Endothelial cell (in vitro differentiated cells): ENCODE data around the gene IVNS1ABP. TPM values are rescaled to one million over a fixed set of nuclear protein-coding genes. Genes with fewer than 3 reads are reported as not detected.

Source experiments
- DNase-seq: peaks from one replicate; pipeline ENCODE4 v3.0.0; 2021; ENCODE audit warnings: low spot score
- H3K27ac Mint-ChIP-seq: one replicate; pipeline ENCODE4 v1.8.0; 2021; ENCODE audit warnings: mixed read lengths, inconsistent platforms; ENCODE audit not compliant: unreplicated experiment
- H3K27me3 Mint-ChIP-seq: one replicate; pipeline ENCODE4 v1.8.0; 2021; ENCODE audit warnings: mild to moderate bottlenecking, moderate library complexity, mixed read lengths, inconsistent platforms; ENCODE audit not compliant: unreplicated experiment
- H3K36me3 Mint-ChIP-seq: one replicate; pipeline ENCODE4 v1.8.0; 2021; ENCODE audit warnings: mild to moderate bottlenecking, low read depth, mixed read lengths, inconsistent platforms; ENCODE audit not compliant: unreplicated experiment
- H3K4me1 Mint-ChIP-seq: one replicate; pipeline ENCODE4 v1.8.0; 2021; ENCODE audit warnings: mild to moderate bottlenecking, mixed read lengths, inconsistent platforms; ENCODE audit not compliant: unreplicated experiment
- H3K4me3 Mint-ChIP-seq: one replicate; pipeline ENCODE4 v1.8.0; 2021; ENCODE audit warnings: mild to moderate bottlenecking, mixed read lengths, inconsistent platforms; ENCODE audit not compliant: unreplicated experiment
- H3K9me3 Mint-ChIP-seq: one replicate; pipeline ENCODE4 v1.8.0; 2021; ENCODE audit warnings: mixed read lengths, inconsistent platforms; ENCODE audit not compliant: unreplicated experiment
- CTCF ChIP-seq: fragments of 200-600 bp; sonication (generic); IDR thresholded peaks from one replicate; pipeline ENCODE4 v1.5.0; 2021; ENCODE audit warnings: antibody characterized with exemption; ENCODE audit not compliant: unreplicated experiment
- total RNA-seq: library from RNA; stranded (reverse); fragmentation: NEBNext Ultra II Directional; extraction: Animal tissue kit (Norgen Biotek cat#: 25700); gene quantifications from one replicate; pipeline ENCODE4 v1.2.1, GENCODE V29; 2021; ENCODE audit not compliant: unreplicated experiment

The IVNS1ABP gene
- total RNA-seq, 1 donor from 2014 or later, result 95.9 TPM

GRCh38 chr1:185349556-185349955, 32.5 kb upstream of the IVNS1ABP start:
- no peak overlapping the region for H3K27ac Mint-ChIP-seq
- no peaks in the 10 kb centered on the region for H3K9me3 Mint-ChIP-seq
- H3K36me3 Mint-ChIP-seq, result no peaks in the 10 kb centered on the region
- no peaks in the 10 kb centered on the region for H3K4me1 Mint-ChIP-seq
- TF ChIP-seq CTCF, result no peak
- no peak overlapping the region for H3K4me3 Mint-ChIP-seq
- no peak for DNase-seq
- no peaks in the 10 kb centered on the region for H3K27me3 Mint-ChIP-seq

GRCh38 chr1:185348985-185349384, 31.9 kb upstream of the IVNS1ABP start:
- TF ChIP-seq CTCF, result no peak
- no peaks in the 10 kb centered on the region for H3K4me1 Mint-ChIP-seq
- H3K27me3 Mint-ChIP-seq, result no peaks in the 10 kb centered on the region
- H3K27ac Mint-ChIP-seq, result no peak overlapping the region
- DNase-seq, result no peak
- no peak overlapping the region for H3K4me3 Mint-ChIP-seq
- no peaks in the 10 kb centered on the region for H3K9me3 Mint-ChIP-seq
- H3K36me3 Mint-ChIP-seq, result no peaks in the 10 kb centered on the region

GRCh38 chr1:185348296-185348695, 31.3 kb upstream of the IVNS1ABP start:
- Mint-ChIP-seq H3K4me1 (no peaks in the 10 kb centered on the region), H3K4me3 (no peak overlapping the region), H3K27ac (no peak overlapping the region), H3K9me3 (no peaks in the 10 kb centered on the region), H3K36me3 (no peaks in the 10 kb centered on the region), H3K27me3 (no peaks in the 10 kb centered on the region)
- TF ChIP-seq CTCF, result no peak
- no peak for DNase-seq

- Mint-ChIP-seq H3K27me3 (no peaks in the 10 kb centered on the region), H3K4me3 (no peak overlapping the region), H3K36me3 (no peaks in the 10 kb centered on the region), H3K9me3 (no peaks in the 10 kb centered on the region), H3K27ac (no peak overlapping the region), H3K4me1 (no peaks in the 10 kb centered on the region)
- no peak for DNase-seq
- TF ChIP-seq CTCF, result no peak
Measured at GRCh38 chr1:185345913-185346720, 29.1 kb upstream of the IVNS1ABP start.

- Mint-ChIP-seq H3K4me3 (no peak overlapping the region), H3K9me3 (no peaks in the 10 kb centered on the region), H3K36me3 (no peaks in the 10 kb centered on the region), H3K4me1 (peaks cover 3% of the 10 kb centered on the region), H3K27me3 (no peaks in the 10 kb centered on the region), H3K27ac (no peak overlapping the region)
- DNase-seq, result no peak
- no peak for TF ChIP-seq CTCF
Measured at GRCh38 chr1:185343306-185343705, 26.3 kb upstream of the IVNS1ABP start.
